ENCODE measurements around the gene RBMS1. TPM values are rescaled to one million over a fixed set of nuclear protein-coding genes. Genes with fewer than 3 reads are reported as not detected.

Gene RBMS1
- total RNA-seq, 4 donors from 2014 or later = 86.0 to 110 (median 91.5) TPM

DNA sequence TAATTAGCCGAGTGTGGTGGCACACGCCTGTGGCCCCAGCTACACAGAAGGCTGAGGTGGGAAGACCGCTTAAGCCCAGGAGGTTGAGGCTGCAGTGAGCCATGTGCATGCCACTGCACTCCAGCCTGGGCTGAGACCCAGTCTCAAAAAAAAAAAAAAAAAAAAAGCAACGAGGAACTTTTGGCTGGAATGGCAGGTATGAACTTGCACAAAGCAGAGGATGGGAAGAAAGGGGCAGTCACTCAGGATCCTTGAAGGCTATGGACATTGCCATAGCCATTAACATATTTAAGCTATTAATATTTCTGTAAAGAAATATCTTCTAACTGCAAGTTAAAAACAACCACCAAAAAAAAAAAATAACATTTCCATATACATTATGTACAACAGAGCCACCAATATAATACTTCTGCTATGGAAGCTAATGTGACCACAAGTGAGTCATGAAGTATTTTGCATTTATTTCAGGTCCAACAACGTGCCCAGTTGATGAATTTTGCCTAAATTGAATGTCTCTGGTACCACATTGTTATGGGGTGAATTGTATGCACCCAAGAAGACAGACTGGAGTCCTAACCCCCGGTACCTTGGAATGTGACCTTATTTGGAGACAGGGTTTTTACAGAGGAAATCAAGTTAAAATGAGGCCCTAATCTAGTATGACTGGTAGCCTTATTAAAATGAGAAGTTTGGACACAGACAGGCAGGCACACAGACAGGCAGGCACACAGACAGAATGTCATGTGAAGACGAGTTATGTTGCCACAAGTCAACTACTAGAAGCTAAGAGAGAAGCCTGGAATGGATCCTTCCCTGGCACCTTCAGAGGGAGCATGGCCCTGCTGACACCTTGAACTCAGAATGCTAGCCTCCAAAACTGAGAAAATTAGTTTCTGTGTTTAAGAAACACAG is 102.8 kb downstream of the RBMS1 start:
- WGBS, 2 donors (ENCODE audit: low coverage in 1 of 2) = 61 to 92% methylated on average over 4 to 7 of the region's 7 CpGs
- Histone ChIP-seq H3K4me3 (no peak overlapping the region), H3K4me1 (peaks cover 25 to 98% (median 35%) of the 10 kb centered on the region in 3 donors), H3K9me3 (no peaks in the 10 kb centered on the region), H3K36me3 (no peaks in the 10 kb centered on the region), H3K27ac (peak overlapping the region in 2 of 4 donors; percentile 25 to 47), H3K27me3 (no peaks in the 10 kb centered on the region)
- TF ChIP-seq, protein P1, sequence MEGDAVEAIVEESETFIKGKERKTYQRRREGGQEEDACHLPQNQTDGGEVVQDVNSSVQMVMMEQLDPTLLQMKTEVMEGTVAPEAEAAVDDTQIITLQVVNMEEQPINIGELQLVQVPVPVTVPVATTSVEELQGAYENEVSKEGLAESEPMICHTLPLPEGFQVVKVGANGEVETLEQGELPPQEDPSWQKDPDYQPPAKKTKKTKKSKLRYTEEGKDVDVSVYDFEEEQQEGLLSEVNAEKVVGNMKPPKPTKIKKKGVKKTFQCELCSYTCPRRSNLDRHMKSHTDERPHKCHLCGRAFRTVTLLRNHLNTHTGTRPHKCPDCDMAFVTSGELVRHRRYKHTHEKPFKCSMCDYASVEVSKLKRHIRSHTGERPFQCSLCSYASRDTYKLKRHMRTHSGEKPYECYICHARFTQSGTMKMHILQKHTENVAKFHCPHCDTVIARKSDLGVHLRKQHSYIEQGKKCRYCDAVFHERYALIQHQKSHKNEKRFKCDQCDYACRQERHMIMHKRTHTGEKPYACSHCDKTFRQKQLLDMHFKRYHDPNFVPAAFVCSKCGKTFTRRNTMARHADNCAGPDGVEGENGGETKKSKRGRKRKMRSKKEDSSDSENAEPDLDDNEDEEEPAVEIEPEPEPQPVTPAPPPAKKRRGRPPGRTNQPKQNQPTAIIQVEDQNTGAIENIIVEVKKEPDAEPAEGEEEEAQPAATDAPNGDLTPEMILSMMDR (IDR thresholded peaks at IDR 0.05) = no peak
- TF ChIP-seq EP300 (IDR thresholded peaks at IDR 0.05) = no peak
- no peak for TF ChIP-seq POLR2AphosphoS5 (IDR thresholded peaks at IDR 0.05)
- no peak for TF ChIP-seq POLR2A (IDR thresholded peaks at IDR 0.05)
- ATAC-seq = no peak

- Histone ChIP-seq H3K36me3 (no peaks in the 10 kb centered on the region), H3K27ac (peak overlapping the region in 1 of 4 donors; percentile 47), H3K4me3 (no peak overlapping the region), H3K27me3 (no peaks in the 10 kb centered on the region), H3K9me3 (no peaks in the 10 kb centered on the region), H3K4me1 (peaks cover 29 to 100% (median 35%) of the 10 kb centered on the region in 3 donors)
- ATAC-seq = peak; percentile 54
- TF ChIP-seq POLR2AphosphoS5 (IDR thresholded peaks at IDR 0.05) = no peak
- no peak for TF ChIP-seq POLR2A (IDR thresholded peaks at IDR 0.05)
- TF ChIP-seq EP300 (IDR thresholded peaks at IDR 0.05) = no peak
- TF ChIP-seq, protein P1 (IDR thresholded peaks at IDR 0.05) = no peak
Observed at GRCh38 chr2:160389875-160390274, 103.7 kb downstream of the RBMS1 start.

DNA sequence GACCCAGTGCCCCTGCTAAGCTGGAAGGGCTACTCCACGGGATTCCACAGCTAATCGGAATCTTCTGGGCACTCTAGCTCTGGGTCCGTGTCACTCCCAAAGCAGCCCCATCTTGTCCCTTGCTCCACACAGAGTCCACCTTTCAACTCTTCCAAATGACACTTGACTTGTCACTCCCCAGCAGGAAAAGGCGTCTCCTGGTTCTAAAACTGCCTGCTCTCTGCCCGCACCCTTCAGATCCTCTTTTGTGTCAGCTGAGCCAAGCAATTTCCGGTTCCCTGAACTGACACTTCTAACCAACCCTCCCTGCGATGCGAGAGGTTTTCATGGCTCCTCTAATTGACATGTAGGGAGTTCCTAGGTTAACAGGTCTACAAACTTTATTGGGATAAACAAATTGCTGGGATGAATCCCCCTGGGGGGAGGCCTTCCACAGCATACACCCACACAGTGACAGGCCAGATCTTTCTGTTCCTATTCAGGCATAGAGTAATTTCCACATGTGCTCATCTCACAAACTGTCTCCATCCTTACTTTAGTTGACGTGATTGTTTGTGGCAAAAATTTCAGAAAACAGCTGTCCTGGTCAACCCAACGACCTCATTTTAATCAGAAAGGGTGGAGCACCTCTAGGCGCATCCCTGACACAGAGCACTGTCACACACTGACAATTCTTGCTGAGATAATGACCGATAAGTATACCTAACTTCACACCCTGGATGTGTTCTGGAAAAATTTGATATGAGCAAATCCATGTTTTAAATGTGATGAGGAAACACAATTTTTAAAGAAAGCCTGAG is 104.9 kb downstream of the RBMS1 start:
- peak overlapping the region; percentile 81 to 90 (median 85) for H3K27ac ChIP-seq
- WGBS, 2 donors (ENCODE audit: low coverage in 1 of 2) = 59 to 65% methylated on average over 7 to 10 of the region's 12 CpGs
- TF ChIP-seq POLR2AphosphoS5 (IDR thresholded peaks at IDR 0.05) (no peak), EP300 (IDR thresholded peaks at IDR 0.05) (no peak), POLR2A (IDR thresholded peaks at IDR 0.05) (no peak)
- TF ChIP-seq, protein P1 (IDR thresholded peaks at IDR 0.05) = no peak
- no peaks in the 10 kb centered on the region for H3K9me3 ChIP-seq
- peak overlapping the region in 1 of 2 donors; percentile 2 for H3K4me3 ChIP-seq
- no peaks in the 10 kb centered on the region for H3K36me3 ChIP-seq
- peaks cover 24 to 94% (median 35%) of the 10 kb centered on the region in 3 donors for H3K4me1 ChIP-seq
- peak; percentile 35 for ATAC-seq
- no peaks in the 10 kb centered on the region for H3K27me3 ChIP-seq

DNA sequence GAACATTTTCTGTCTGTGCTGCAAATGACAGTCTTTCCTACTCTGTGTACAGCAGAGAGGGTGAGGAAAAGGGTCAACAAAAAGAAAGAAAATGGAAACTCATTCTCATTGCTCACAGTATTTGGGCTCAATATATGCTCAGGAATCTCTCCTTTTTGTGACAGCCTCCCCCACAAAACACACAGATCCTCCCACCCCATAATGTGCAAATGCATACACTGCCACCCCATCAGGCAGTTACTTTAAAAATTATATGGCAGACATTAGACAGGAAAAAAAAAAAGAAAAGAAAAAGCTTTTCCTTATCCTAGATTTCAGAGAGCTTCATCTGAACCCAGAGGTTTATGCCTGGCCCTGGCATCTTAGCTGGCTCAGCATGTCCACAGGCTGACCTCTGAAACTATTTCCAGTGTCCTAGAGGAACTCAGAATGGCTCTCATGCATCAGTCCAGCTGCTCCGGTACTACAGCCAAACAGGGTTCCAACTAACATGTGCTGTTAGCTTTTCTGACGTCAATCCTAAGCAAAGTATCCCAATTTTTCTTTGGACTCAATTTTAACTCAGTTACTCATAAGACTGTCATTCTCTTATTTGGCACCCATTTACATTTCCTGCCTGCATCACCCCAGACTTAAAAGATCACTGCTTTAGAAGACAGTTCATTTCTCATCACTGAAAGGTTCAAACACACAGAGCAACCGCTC is 105.9 kb downstream of the RBMS1 start:
- peaks cover 24 to 94% (median 35%) of the 10 kb centered on the region in 3 donors for H3K4me1 ChIP-seq

GRCh38 chr2:160384791-160385190 is 108.8 kb downstream of the RBMS1 start:
- WGBS, 2 donors (ENCODE audit: low coverage in 1 of 2) = 63 to 67% methylated on average over 1 of the region's 1 CpG
- H3K36me3 ChIP-seq = no peaks in the 10 kb centered on the region
- TF ChIP-seq POLR2A (IDR thresholded peaks at IDR 0.05) (no peak), POLR2AphosphoS5 (IDR thresholded peaks at IDR 0.05) (no peak), EP300 (IDR thresholded peaks at IDR 0.05) (no peak)
- H3K27me3 ChIP-seq = no peaks in the 10 kb centered on the region
- H3K4me1 ChIP-seq = peaks cover 37 to 94% (median 49%) of the 10 kb centered on the region in 3 donors
- H3K9me3 ChIP-seq = no peaks in the 10 kb centered on the region
- no peak for ATAC-seq
- H3K27ac ChIP-seq = peak overlapping the region; percentile 7 to 87 (median 46)
- H3K4me3 ChIP-seq = no peak overlapping the region

More for the DNA sequence above, 105.9 kb downstream of the RBMS1 start:
- ATAC-seq = peak; percentile 94
- peak overlapping the region in 1 of 2 donors; percentile 2 for H3K4me3 ChIP-seq
- H3K9me3 ChIP-seq = no peaks in the 10 kb centered on the region
- TF ChIP-seq EP300 (IDR thresholded peaks at IDR 0.05) = no peak
- peak; percentile 94 for TF ChIP-seq POLR2AphosphoS5 (IDR thresholded peaks at IDR 0.05)
- H3K27me3 ChIP-seq = no peaks in the 10 kb centered on the region
- 0 to 24% methylated on average over 3 of the region's 3 CpGs for WGBS, 2 donors (ENCODE audit: low coverage in 1 of 2)
- H3K36me3 ChIP-seq = no peaks in the 10 kb centered on the region
- peak overlapping the region; percentile 81 to 90 (median 85) for H3K27ac ChIP-seq

Measured in gastroesophageal sphincter (tissue), 4 donors.